Caki2 (cell line): ENCODE results near the gene TCF4. TPM values are rescaled to one million over a fixed set of nuclear protein-coding genes. Genes with fewer than 3 reads are reported as not detected.

ENCODE experiments used
- DNase-seq: peaks from one replicate; pipeline ENCODE4 v3.0.0-alpha.2; 2015; ENCODE audit warnings: low read depth
- in situ Hi-C: cut with HindIII; loops from 2 replicates; pipeline ENCODE4 v1.10.0; 2016; ENCODE audit warnings: low sequenced_read_pairs, low pct_unique_long_range_greater_than_20kb, mixed read lengths
- total RNA-seq: library from RNA; depleted of rRNA; stranded (reverse); fragments of >200 nt; shearing (Covaris generic); gene quantifications from 2 replicates; pipeline ENCODE4 v1.2.3, GENCODE V29; 2014; ENCODE audit warnings: low replicate concordance

Gene TCF4
- total RNA-seq, 1 experiment from 2014 or later, result 9.5 TPM

- in situ Hi-C loops, result no loop called here
- DNase-seq, result no peak
Observed at GRCh38 chr18:55588870-55589595, 1.0 kb upstream of the TCF4 start.

DNA sequence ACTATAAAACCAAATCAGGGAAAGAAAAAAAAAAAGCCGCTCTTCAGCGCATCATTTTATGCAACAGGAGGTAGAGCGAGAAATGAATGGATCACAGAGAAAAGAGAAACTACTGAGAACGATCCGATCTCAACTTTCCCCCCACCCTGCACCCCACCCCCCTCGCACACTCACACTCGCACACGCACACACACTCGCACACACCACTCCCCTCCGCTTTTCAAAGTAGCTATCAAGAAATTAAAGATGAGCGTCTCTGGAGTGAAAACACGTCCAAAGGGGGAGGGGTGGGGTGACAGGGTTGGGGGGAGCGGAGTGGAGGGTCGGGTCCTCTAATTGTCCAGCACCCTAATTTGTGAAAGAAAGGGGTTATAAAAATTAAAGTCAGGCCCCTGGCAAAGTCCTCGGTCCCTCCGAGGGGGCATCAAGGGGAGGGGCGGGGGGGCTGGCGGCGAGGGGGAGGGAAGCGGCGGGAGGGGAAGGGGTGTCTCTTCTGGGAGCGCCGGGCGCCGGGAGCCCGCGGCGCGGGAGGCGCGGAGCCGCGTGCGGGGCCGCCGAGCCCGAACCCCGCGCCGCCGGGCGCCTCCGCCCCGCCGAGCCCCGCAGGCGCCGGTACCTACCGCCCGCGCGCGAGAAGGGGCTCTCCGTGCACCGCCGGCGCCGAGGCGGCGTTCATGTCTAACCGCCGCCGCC, 428 bp downstream of the TCF4 start:
- in situ Hi-C loops, result no loop called here
- peak; percentile 2 for DNase-seq

DNA sequence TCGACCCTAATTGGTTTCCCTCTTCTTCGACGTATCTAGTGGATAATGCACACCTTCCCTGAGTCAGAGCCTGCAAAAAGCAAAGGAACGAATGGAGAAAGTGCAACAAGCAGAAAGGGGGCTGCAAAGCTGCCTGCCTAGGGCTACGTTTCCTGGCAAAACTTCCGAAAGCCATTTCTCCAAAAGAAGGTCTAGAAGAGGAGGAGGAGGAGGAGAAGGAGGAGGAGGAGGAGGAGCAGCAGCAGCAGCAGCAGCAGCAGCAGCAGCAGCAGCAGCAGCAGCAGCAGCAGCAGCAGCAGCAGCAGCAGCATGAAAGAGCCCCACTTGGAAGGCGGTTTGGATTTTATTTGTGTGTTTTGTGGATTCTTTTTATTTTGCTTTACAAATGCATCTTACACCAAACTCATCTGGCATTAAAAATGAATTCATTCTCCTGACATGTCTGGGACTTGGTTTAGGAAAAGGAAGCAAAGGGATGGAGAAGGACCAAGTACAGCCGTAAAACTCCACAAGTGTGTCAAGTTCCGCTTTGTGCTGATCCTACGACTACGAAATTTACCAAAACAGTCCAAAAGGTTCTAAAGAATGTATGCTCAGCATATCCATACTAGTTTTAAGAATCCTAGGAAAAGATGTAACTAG, 2.0 kb downstream of the TCF4 start:
- in situ Hi-C loops, result no loop called here
- DNase-seq, result no peak

- DNase-seq, result no peak
- in situ Hi-C loops, result no loop called here
Observed at GRCh38 chr18:55585065-55585919, 2.7 kb downstream of the TCF4 start.

DNA sequence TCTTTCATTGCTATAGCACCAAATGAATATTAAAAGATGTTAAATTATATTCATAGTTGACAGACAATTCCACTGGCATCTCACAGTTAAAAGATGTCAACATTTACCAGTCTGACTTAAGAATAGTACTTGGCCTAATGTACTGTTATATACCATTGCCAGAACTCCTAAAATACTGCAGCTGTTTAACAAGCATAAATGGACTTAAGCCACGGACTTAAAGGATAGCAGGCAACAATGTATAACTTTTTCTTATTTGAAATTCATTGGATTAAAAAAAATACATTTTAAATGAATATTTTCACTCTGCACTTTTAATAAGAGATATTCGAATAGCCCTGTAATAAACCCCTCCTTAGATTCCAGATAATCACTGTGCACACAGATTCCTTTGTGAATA, 3.8 kb downstream of the TCF4 start:
- DNase-seq, result no peak
- in situ Hi-C loops, result no loop called here

- in situ Hi-C loops, result no loop called here
- DNase-seq, result no peak
Observed at GRCh38 chr18:55582325-55582724, 5.7 kb downstream of the TCF4 start.

- in situ Hi-C loops, result no loop called here
- no peak for DNase-seq
Observed at GRCh38 chr18:55579501-55580270, 8.3 kb downstream of the TCF4 start.

- no peak for DNase-seq
- in situ Hi-C loops, result no loop called here
Observed at GRCh38 chr18:55577812-55578539, 10.0 kb downstream of the TCF4 start.

- in situ Hi-C loops, result no loop called here
- DNase-seq, result no peak
Observed at GRCh38 chr18:55576001-55576400, 12.0 kb downstream of the TCF4 start.

DNA sequence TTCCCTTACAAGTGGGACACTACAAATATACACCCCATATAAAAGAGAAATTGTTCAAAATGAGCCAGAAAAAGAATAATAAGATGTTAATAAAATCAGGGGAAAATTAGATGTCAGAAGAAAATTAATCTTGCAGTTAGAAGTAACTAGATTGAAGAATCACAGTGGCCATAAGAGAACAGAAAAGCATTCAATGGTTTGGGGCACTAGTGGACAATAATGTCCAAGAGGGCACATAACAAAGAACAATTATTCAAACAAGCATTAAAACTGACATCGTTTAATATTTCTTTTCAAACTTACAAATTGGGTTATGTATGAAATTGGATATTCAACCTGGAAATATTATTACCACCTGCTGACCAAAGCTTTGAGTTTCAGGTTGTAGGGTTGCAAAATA, 12.9 kb downstream of the TCF4 start:
- no peak for DNase-seq
- in situ Hi-C loops, result no loop called here

DNA sequence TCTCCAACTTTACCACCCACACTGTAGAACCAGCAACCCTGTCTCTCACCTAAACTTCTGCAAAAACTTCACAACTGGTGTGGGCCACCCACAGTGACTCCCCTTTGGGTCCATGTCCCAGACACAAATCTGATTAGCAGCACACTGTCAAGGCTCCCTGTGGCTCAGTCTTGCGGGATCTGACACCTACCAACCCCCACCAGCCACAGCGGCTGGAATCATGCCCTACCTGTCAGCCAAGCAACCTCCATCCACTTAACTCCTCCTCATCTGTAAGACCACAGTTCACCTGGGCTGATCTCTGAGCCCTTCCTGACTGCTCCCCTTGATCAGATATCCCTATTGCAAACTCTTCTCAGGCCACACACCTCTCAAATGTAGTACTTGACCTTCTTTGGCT, 14.6 kb downstream of the TCF4 start:
- in situ Hi-C loops, result no loop called here
- DNase-seq, result no peak

DNA sequence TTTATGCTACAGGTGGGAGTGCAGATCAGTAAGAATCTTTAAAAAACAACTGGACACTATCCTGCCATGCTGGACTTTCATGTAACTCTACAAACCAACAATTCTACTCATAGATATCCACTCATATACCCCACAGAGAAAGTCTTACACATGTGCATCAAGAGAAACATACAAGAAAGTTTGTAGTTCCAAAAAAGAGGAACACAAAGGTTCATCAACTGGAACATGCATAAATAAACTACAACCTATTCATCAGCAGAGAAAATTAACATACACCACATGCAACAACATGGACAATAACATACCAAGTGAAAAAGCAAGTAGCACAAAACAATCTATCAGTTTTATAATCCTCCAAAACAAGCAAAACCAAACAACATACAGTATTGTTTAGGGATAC, 17.0 kb downstream of the TCF4 start:
- no peak for DNase-seq
- in situ Hi-C loops, result no loop called here

GRCh38 chr18:55566456-55566935, 21.5 kb downstream of the TCF4 start:
- in situ Hi-C loops, result no loop called here

GRCh38 chr18:55559739-55560138, 28.3 kb downstream of the TCF4 start:
- in situ Hi-C loops, result no loop called here
- DNase-seq, result no peak

More at GRCh38 chr18:55566456-55566935, 21.5 kb downstream of the TCF4 start:
- DNase-seq, result no peak

DNA sequence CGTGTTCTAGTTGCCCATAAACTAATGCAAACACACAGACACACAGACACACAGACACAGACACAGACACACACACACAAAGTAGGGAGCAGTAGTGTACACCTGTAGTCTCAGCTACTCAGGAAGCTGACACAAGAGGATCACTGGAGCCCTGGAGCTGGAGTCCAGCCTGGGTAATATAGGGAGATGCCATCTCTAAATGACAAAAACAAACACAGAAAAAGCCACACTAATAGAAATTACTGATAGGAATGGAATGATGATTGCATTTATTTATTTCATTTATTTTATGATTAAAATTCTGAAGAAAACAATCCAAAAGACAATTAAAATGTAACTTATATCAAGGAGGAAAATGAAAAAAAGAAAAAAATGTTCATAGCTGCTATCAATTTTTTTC, 30.8 kb downstream of the TCF4 start:
- DNase-seq, result no peak
- in situ Hi-C loops, result no loop called here

DNA sequence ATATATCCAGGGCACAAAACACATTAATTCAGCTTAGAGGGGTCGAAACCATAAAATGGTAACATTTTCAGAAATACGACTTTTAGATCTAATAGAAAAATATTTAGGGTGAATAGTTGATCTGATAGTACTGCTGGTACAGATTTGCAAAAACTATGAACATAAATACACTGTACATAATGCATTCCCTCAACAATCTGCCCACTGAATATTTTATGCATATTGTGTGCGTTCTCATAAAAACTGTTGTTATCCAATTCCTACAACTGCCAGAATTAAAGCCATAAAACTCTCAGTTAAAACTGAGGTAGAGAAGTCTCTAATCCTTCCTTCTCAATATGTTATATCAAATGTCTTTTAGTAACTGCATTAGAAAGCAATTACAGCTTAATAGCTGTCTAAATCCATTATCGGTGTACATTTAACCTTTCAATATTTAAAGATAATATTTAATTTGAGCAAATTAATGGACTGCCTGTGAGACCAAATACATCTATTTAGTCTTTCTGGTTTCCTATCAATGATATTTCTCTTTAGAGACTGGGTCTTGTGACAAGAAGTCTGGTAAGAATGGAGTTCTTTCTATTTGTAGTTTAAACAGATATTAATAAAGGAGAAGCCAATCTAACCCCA, 32.5 kb downstream of the TCF4 start:
- in situ Hi-C loops, result no loop called here
- no peak for DNase-seq
